ENCODE results near the gene KIAA1671. TPM values are rescaled to one million over a fixed set of nuclear protein-coding genes. Genes with fewer than 3 reads are reported as not detected.

KIAA1671 gene
- total and polyA plus RNA-seq, 9 of the 15 experiments (the other 6 are each of a cell fraction or from before 2014, with no cell fraction given): under 0.01 to 0.11 (median 0.02) TPM; not detected in 5

GRCh38 chr22:25146906-25147641 is 194.6 kb downstream of the KIAA1671 start:
- Histone ChIP-seq H2AFZ (ENCODE audit: low read depth, low read length) (no peak overlapping the region), H3K9me1 (ENCODE audit: control insufficient read depth, insufficient read depth, low read length) (no peaks in the 10 kb centered on the region), H3K9me3 (replicated peaks; ENCODE audit: control insufficient read depth, insufficient read depth, low read depth, low read length) (no peaks in the 10 kb centered on the region), H3K4me2 (ENCODE audit: insufficient read depth, low read length) (no peak overlapping the region), H3K9ac (ENCODE audit: insufficient read depth in 1 of 2, low read depth in 2 of 2, low read length in 2 of 2) (no peak overlapping the region), H3K36me3 (ENCODE audit: control insufficient read depth, insufficient read depth, low read length) (no peaks in the 10 kb centered on the region), H3K27me3 (ENCODE audit: control insufficient read depth in 2 of 2, insufficient read depth in 2 of 2, low read length in 2 of 2) (peaks cover 3 to 11% of the 10 kb centered on the region in 2 experiments; a peak in 3 of 5 replicates), H3K27ac (ENCODE audit: extremely low read depth, low read depth, low read length) (no peak overlapping the region), H3K79me2 (ENCODE audit: control insufficient read depth, insufficient read depth, low read length) (no peaks in the 10 kb centered on the region), H3K4me1 (replicated peaks in 1 of 2; ENCODE audit: control insufficient read depth in 2 of 2, insufficient read depth in 2 of 2, low read length in 2 of 2) (peaks cover 0 to 4% of the 10 kb centered on the region in 2 experiments; a peak in 2 of 5 replicates), H3K4me3 (no peak overlapping the region), H4K20me1 (replicated peaks; ENCODE audit: control insufficient read depth, insufficient read depth, low read length) (no peaks in the 10 kb centered on the region)
- DNase-seq (ENCODE audit: extremely low read depth in 1 of 4, low spot score in 3 of 4) (no peak), FAIRE-seq (no peak), ATAC-seq (no peak)
- no TSS peak for BruUV-seq (replicated peaks)
- in situ Hi-C loops (cut with MboI): no loop called here
- 0% methylated on average over 4 of the region's 4 CpGs for WGBS (ENCODE audit: insufficient coverage, low coverage, missing lambda C conversion rate)
- CTCF ChIA-PET (ENCODE audit: low intra/inter-chr PET ratio): no interaction called here
- POLR2A ChIA-PET: no interaction called here
- intact Hi-C loops (cut with micrococcal nuclease): no loop called here
- TF ChIP-seq ZNF717 (CRISPR knock-in tag; IDR thresholded peaks at IDR 0.05) (no peak), ZSCAN32 (CRISPR knock-in tag; IDR thresholded peaks at IDR 0.05) (no peak), NEUROD1 (IDR thresholded peaks at IDR 0.05; ENCODE audit: borderline replicate concordance, low read depth, low read length, partially characterized antibody) (no peak)

GRCh38 chr22:25147642-25147928 is 195.1 kb downstream of the KIAA1671 start:
- Histone ChIP-seq H3K9me1 (ENCODE audit: control insufficient read depth, insufficient read depth, low read length) (no peaks in the 10 kb centered on the region), H2AFZ (ENCODE audit: low read depth, low read length) (no peak overlapping the region), H3K27me3 (ENCODE audit: control insufficient read depth in 2 of 2, insufficient read depth in 2 of 2, low read length in 2 of 2) (peaks cover 3 to 11% of the 10 kb centered on the region in 2 experiments; a peak in 3 of 5 replicates), H3K4me1 (replicated peaks in 1 of 2; ENCODE audit: control insufficient read depth in 2 of 2, insufficient read depth in 2 of 2, low read length in 2 of 2) (peaks cover 0 to 4% of the 10 kb centered on the region in 2 experiments; a peak in 2 of 5 replicates), H3K36me3 (ENCODE audit: control insufficient read depth, insufficient read depth, low read length) (no peaks in the 10 kb centered on the region), H4K20me1 (replicated peaks; ENCODE audit: control insufficient read depth, insufficient read depth, low read length) (no peaks in the 10 kb centered on the region), H3K27ac (ENCODE audit: extremely low read depth, low read depth, low read length) (no peak overlapping the region), H3K4me3 (no peak overlapping the region), H3K9ac (ENCODE audit: insufficient read depth in 1 of 2, low read depth in 2 of 2, low read length in 2 of 2) (no peak overlapping the region), H3K4me2 (ENCODE audit: insufficient read depth, low read length) (no peak overlapping the region), H3K9me3 (replicated peaks; ENCODE audit: control insufficient read depth, insufficient read depth, low read depth, low read length) (no peaks in the 10 kb centered on the region), H3K79me2 (ENCODE audit: control insufficient read depth, insufficient read depth, low read length) (no peaks in the 10 kb centered on the region)
- CTCF ChIA-PET (ENCODE audit: low intra/inter-chr PET ratio): no interaction called here
- intact Hi-C loops (cut with micrococcal nuclease) (no loop called here), in situ Hi-C loops (cut with MboI) (no loop called here)
- POLR2A ChIA-PET: no interaction called here
- DNase-seq (ENCODE audit: extremely low read depth in 1 of 4, low spot score in 3 of 4): no peak
- FAIRE-seq: no peak
- BruUV-seq (replicated peaks): no TSS peak
- 0% methylated on average over 2 of the region's 2 CpGs for WGBS (ENCODE audit: insufficient coverage, low coverage, missing lambda C conversion rate)
- no peak for ATAC-seq
- TF ChIP-seq USF2 (CRISPR knock-in tag; IDR thresholded peaks at IDR 0.05): no peak
- no peak for TF ChIP-seq FOXP4 (CRISPR knock-in tag; IDR thresholded peaks at IDR 0.05; ENCODE audit: borderline replicate concordance)
- no peak for TF ChIP-seq CHD2 (IDR thresholded peaks at IDR 0.05; ENCODE audit: low read depth, low read length)
- TF ChIP-seq RUNX1 (IDR thresholded peaks at IDR 0.05; ENCODE audit: low read depth): no peak
- no peak for TF ChIP-seq HNRNPUL1 (IDR thresholded peaks at IDR 0.05; ENCODE audit: low read length)
- no peak for TF ChIP-seq ARID3B (CRISPR knock-in tag; IDR thresholded peaks at IDR 0.05; ENCODE audit: borderline replicate concordance)
- no peak for TF ChIP-seq RBM25 (IDR thresholded peaks at IDR 0.05; ENCODE audit: low read depth, low read length, severe bottlenecking)
- no peak for TF ChIP-seq ZNF232 (CRISPR knock-in tag; IDR thresholded peaks at IDR 0.05)
- no peak for TF ChIP-seq SREBF1 (IDR thresholded peaks at IDR 0.05; ENCODE audit: borderline replicate concordance, low read depth, low read length)
